NT2/D1 (cell line): Measurements from ENCODE around the gene NAT14.

Experiments used
- SUZ12 ChIP-seq: IDR thresholded peaks from 2 replicates; pipeline ENCODE4 v1.6.1; 2011; ENCODE audit not compliant: insufficient read length, insufficient read depth; ENCODE audit errors: extremely low read depth
- YY1 ChIP-seq: IDR thresholded peaks from 2 replicates; pipeline ENCODE4 v1.6.1; 2011; ENCODE audit not compliant: insufficient read length, insufficient read depth
- ZNF274 ChIP-seq: IDR thresholded peaks from 2 replicates; pipeline ENCODE4 v1.6.1; 2011; ENCODE audit warnings: mild to moderate bottlenecking, low read depth, low read length

GRCh38 chr19:55457683-55458457 is 27.1 kb upstream of the NAT14 start:
- TF ChIP-seq ZNF274: no peak
- TF ChIP-seq SUZ12: no peak
- TF ChIP-seq YY1: no peak
